Gastroesophageal sphincter (tissue), 4 donors: ENCODE data around the gene AQP10. TPM values are rescaled to one million over a fixed set of nuclear protein-coding genes. Genes with fewer than 3 reads are reported as not detected.
"Not testable (repeated sequence)": the region's sequence is repeated elsewhere in the genome, so short reads cannot be mapped to it uniquely, and the experiment has no call there.

Experiments
- ATAC-seq: fragments of 150-250 bp; one replicate; pipeline ENCODE4 v1.9.1; 2016; ENCODE audit warnings: mild to moderate bottlenecking, moderate library complexity
- H3K27ac ChIP-seq, 4 donors: fragments of 200-600 bp; sonication (generic) in 3 of 4; 1 replicate in 3 of 4; 2 replicates in 1 of 4; pipeline ENCODE4 v1.5.1; 2016 to 2019
- H3K27me3 ChIP-seq: fragments of 200-600 bp; sonication (generic); one replicate; pipeline ENCODE4 v1.5.1; 2019
- H3K36me3 ChIP-seq, 2 donors: fragments of 200-600 bp; sonication (generic); one replicate each; pipeline ENCODE4 v1.5.1; 2019; ENCODE audit warnings: control low read depth in 1 of 2
- H3K4me1 ChIP-seq, 3 donors: fragments of 200-600 bp; sonication (generic); 1 replicate in 2 of 3; 2 replicates in 1 of 3; pipeline ENCODE4 v1.5.1; 2016 to 2019; ENCODE audit warnings: control low read depth in 2 of 3
- H3K4me3 ChIP-seq, 2 donors: fragments of 200-600 bp; sonication (generic); one replicate each; pipeline ENCODE4 v1.5.1; 2019; ENCODE audit warnings: mild to moderate bottlenecking in 1 of 2, moderate library complexity in 1 of 2
- H3K9me3 ChIP-seq, 3 donors: fragments of 200-600 bp; sonication (generic); one replicate each; pipeline ENCODE4 v1.5.1; 2017 to 2019; ENCODE audit warnings: control low read depth in 2 of 3
- CTCF ChIP-seq, 4 experiments: fragments of 200-600 bp in 2 of 4; fragments of 450-650 bp in 2 of 4; sonication (generic) in 1 of 4; IDR thresholded peaks; one replicate each; pipeline ENCODE4 v1.5.1; 2017 to 2019; ENCODE audit warnings: antibody characterized with exemption in 4 of 4, mild to moderate bottlenecking in 2 of 4, moderate library complexity in 2 of 4
- EP300 ChIP-seq: sonication (generic); formaldehyde crosslinking; IDR thresholded peaks from one replicate; pipeline ENCODE4 v1.6.1; 2017; ENCODE audit warnings: antibody characterized with exemption, mild to moderate bottlenecking
- POLR2A ChIP-seq, 2 donors: fragments of 450-650 bp; IDR thresholded peaks; one replicate each; pipeline ENCODE4 v1.6.1; 2017; ENCODE audit warnings: antibody characterized with exemption in 2 of 2, mild to moderate bottlenecking in 2 of 2, moderate library complexity in 1 of 2
- POLR2AphosphoS5 ChIP-seq: sonication (generic); formaldehyde crosslinking; IDR thresholded peaks from one replicate; pipeline ENCODE4 v1.6.1; 2017; ENCODE audit warnings: antibody characterized with exemption
- WGBS, 2 donors: methylation state at CpG; one replicate each; pipeline ENCODE4 v1.1.5; 2018; ENCODE audit warnings: low coverage in 1 of 2; 5-methylcytosine and 5-hydroxymethylcytosine counted together
- total RNA-seq, 4 donors: library from RNA; depleted of rRNA; stranded (reverse); fragments of >200 nt; gene quantifications; one replicate each; pipeline ENCODE4 v1.1.0, GENCODE V29; 2016

AQP10 gene
- total RNA-seq, 4 donors from 2014 or later: 0.12 to 1.1 TPM; not detected in 2

- ATAC-seq: no peak
Observed at GRCh38 chr1:154358519-154358918, 37.6 kb downstream of the AQP10 start.

GRCh38 chr1:154360288-154360687 is 39.4 kb downstream of the AQP10 start:
- no peak for TF ChIP-seq CTCF (IDR thresholded peaks at IDR 0.05)
- no peak for TF ChIP-seq EP300
- TF ChIP-seq POLR2A (IDR thresholded peaks at IDR 0.05): no peak
- TF ChIP-seq POLR2AphosphoS5: no peak
- no peak overlapping the region for H3K27ac ChIP-seq
- no peak for ATAC-seq
- H3K27me3 ChIP-seq: no peaks in the 10 kb centered on the region
- no peak overlapping the region for H3K4me3 ChIP-seq
- no peaks in the 10 kb centered on the region for H3K4me1 ChIP-seq
- H3K36me3 ChIP-seq: no peaks in the 10 kb centered on the region
- H3K9me3 ChIP-seq: no peaks in the 10 kb centered on the region

More at GRCh38 chr1:154358519-154358918, 37.6 kb downstream of the AQP10 start:
- no peaks in the 10 kb centered on the region for H3K27me3 ChIP-seq
- peaks cover 0 to 8% (median 2%) of the 10 kb centered on the region in 3 donors for H3K4me1 ChIP-seq
- H3K36me3 ChIP-seq: no peaks in the 10 kb centered on the region
- H3K4me3 ChIP-seq: no peak overlapping the region
- H3K27ac ChIP-seq: no peak overlapping the region
- TF ChIP-seq CTCF (IDR thresholded peaks at IDR 0.05) (no peak), POLR2AphosphoS5 (no peak), POLR2A (IDR thresholded peaks at IDR 0.05) (no peak), EP300 (no peak)
- no peaks in the 10 kb centered on the region for H3K9me3 ChIP-seq
- no CpG with 5 or more reads among the region's 8 CpGs for WGBS, 2 donors

- not testable (repeated sequence) for H3K4me1 ChIP-seq, H3K4me3 ChIP-seq, H3K27me3 ChIP-seq, H3K27ac ChIP-seq, ATAC-seq, H3K36me3 ChIP-seq, H3K9me3 ChIP-seq
- 85% methylated on average over 5 of the region's 5 CpGs; no CpG with 5 or more reads in 1 of the 2 donors for WGBS, 2 donors
Observed at GRCh38 chr1:154360881-154361280, 40.0 kb downstream of the AQP10 start.

GRCh38 chr1:154361357-154361756 is 40.5 kb downstream of the AQP10 start:
- no peaks in the 10 kb centered on the region for H3K9me3 ChIP-seq
- no peak overlapping the region for H3K27ac ChIP-seq
- no peak overlapping the region for H3K4me3 ChIP-seq
- WGBS, 2 donors: 67% methylated on average over 3 of the region's 3 CpGs; no CpG with 5 or more reads in 1 of the 2 donors
- H3K4me1 ChIP-seq: no peaks in the 10 kb centered on the region
- H3K27me3 ChIP-seq: no peaks in the 10 kb centered on the region
- ATAC-seq: no peak
- H3K36me3 ChIP-seq: no peaks in the 10 kb centered on the region
- TF ChIP-seq POLR2AphosphoS5 (no peak), EP300 (no peak), POLR2A (IDR thresholded peaks at IDR 0.05) (no peak), CTCF (IDR thresholded peaks at IDR 0.05) (no peak)

GRCh38 chr1:154371436-154371835 is 50.5 kb downstream of the AQP10 start:
- no peak for ATAC-seq
- no peak for TF ChIP-seq POLR2A (IDR thresholded peaks at IDR 0.05)
- no peak for TF ChIP-seq POLR2AphosphoS5
- no peak for TF ChIP-seq EP300
- TF ChIP-seq CTCF (IDR thresholded peaks at IDR 0.05): no peak
- no peaks in the 10 kb centered on the region for H3K36me3 ChIP-seq
- no peak overlapping the region for H3K4me3 ChIP-seq
- H3K9me3 ChIP-seq: no peaks in the 10 kb centered on the region
- no peaks in the 10 kb centered on the region for H3K4me1 ChIP-seq
- no peaks in the 10 kb centered on the region for H3K27me3 ChIP-seq
- WGBS, 2 donors: 82 to 91% methylated on average over 4 to 5 of the region's 6 CpGs
- no peak overlapping the region for H3K27ac ChIP-seq

GRCh38 chr1:154373777-154374357 is 53.0 kb downstream of the AQP10 start:
- H3K36me3 ChIP-seq, H3K4me3 ChIP-seq, H3K27me3 ChIP-seq, ATAC-seq, H3K27ac ChIP-seq, H3K4me1 ChIP-seq, H3K9me3 ChIP-seq: not testable (repeated sequence)
- 100% methylated on average over 1 to 2 of the region's 7 CpGs for WGBS, 2 donors
